SK-N-SH treated with all-trans-retinoic acid at 6 μM for 48 hours (cell line): ENCODE measurements around the gene LRRK1.

Experiments used
- BACH2 ChIP-seq: fragments of 250-450 bp; sonication (Bioruptor Pico); IDR thresholded peaks from 2 replicates; pipeline ENCODE4 v1.9.0; 2021; ENCODE audit warnings: mild to moderate bottlenecking, borderline replicate concordance
- GLIS3 ChIP-seq: fragments of 250-450 bp; sonication (Bioruptor Pico); IDR thresholded peaks from 2 replicates; pipeline ENCODE4 v1.5.0; 2020; ENCODE audit warnings: mild to moderate bottlenecking, moderate library complexity
- RARB ChIP-seq: fragments of 250-450 bp; sonication (Bioruptor Pico); IDR thresholded peaks from 2 replicates; pipeline ENCODE4 v1.8.0; 2021; ENCODE audit warnings: mild to moderate bottlenecking, moderate library complexity
- TOX ChIP-seq: fragments of 250-450 bp; sonication (Bioruptor Pico); IDR thresholded peaks from 2 replicates; pipeline ENCODE4 v1.8.0; 2021; ENCODE audit warnings: mild to moderate bottlenecking, moderate library complexity, borderline replicate concordance
- ZFP30 ChIP-seq: fragments of 450-650 bp; formaldehyde crosslinking; IDR thresholded peaks from 2 replicates; pipeline ENCODE4 v1.5.0; 2022; ENCODE audit warnings: mild to moderate bottlenecking, moderate library complexity
- ZNF70 ChIP-seq: fragments of 450-650 bp; formaldehyde crosslinking; IDR thresholded peaks from 2 replicates; pipeline ENCODE4 v1.5.0; 2020; ENCODE audit warnings: mild to moderate bottlenecking, moderate library complexity
- TF ChIP-seq, protein P1 (sequence below): fragments of 250-450 bp; sonication (Bioruptor Pico); IDR thresholded peaks from 2 replicates; pipeline ENCODE4 v1.5.1; 2021; ENCODE audit warnings: mild to moderate bottlenecking, moderate library complexity
- TF ChIP-seq, protein P2 (sequence below): fragments of 250-450 bp; sonication (Bioruptor Pico); IDR thresholded peaks from 2 replicates; pipeline ENCODE4 v1.8.0; 2020; ENCODE audit warnings: mild to moderate bottlenecking, moderate library complexity, borderline replicate concordance
- TF ChIP-seq, protein P3 (sequence below): fragments of 250-450 bp; sonication (Bioruptor Pico); IDR thresholded peaks from 2 replicates; pipeline ENCODE4 v1.5.1; 2020; ENCODE audit warnings: low read depth, mild to moderate bottlenecking, moderate library complexity

DNA sequence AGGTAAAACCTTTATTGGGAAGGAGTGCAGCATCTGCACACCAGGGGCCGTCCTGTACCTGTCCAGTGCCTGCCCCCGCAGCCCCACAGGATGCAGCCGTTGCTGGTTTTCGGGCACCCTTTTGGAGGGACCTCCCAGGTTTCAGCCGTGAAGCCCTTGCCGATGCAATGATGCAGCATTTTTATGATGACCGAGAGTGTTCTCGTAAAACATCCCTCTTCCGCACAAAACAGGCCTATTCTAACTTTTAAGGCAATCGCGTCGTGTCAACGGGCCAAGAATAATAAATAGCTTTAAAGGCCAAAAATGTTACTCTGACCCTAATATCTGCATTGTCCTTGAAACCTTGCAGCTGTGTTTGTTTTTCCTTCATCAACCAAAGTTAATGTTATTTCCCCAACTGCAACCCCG, 126.1 kb downstream of the LRRK1 start:
- TF ChIP-seq ZNF70 (CRISPR knock-in tag) (no peak), BACH2 (CRISPR knock-in tag) (no peak), ZFP30 (no peak), RARB (no peak), TOX (no peak), GLIS3 (no peak)
- TF ChIP-seq, protein P1, sequence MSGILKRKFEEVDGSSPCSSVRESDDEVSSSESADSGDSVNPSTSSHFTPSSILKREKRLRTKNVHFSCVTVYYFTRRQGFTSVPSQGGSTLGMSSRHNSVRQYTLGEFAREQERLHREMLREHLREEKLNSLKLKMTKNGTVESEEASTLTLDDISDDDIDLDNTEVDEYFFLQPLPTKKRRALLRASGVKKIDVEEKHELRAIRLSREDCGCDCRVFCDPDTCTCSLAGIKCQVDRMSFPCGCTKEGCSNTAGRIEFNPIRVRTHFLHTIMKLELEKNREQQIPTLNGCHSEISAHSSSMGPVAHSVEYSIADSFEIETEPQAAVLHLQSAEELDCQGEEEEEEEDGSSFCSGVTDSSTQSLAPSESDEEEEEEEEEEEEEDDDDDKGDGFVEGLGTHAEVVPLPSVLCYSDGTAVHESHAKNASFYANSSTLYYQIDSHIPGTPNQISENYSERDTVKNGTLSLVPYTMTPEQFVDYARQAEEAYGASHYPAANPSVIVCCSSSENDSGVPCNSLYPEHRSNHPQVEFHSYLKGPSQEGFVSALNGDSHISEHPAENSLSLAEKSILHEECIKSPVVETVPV (CRISPR knock-in tag): no peak
- TF ChIP-seq, protein P2, sequence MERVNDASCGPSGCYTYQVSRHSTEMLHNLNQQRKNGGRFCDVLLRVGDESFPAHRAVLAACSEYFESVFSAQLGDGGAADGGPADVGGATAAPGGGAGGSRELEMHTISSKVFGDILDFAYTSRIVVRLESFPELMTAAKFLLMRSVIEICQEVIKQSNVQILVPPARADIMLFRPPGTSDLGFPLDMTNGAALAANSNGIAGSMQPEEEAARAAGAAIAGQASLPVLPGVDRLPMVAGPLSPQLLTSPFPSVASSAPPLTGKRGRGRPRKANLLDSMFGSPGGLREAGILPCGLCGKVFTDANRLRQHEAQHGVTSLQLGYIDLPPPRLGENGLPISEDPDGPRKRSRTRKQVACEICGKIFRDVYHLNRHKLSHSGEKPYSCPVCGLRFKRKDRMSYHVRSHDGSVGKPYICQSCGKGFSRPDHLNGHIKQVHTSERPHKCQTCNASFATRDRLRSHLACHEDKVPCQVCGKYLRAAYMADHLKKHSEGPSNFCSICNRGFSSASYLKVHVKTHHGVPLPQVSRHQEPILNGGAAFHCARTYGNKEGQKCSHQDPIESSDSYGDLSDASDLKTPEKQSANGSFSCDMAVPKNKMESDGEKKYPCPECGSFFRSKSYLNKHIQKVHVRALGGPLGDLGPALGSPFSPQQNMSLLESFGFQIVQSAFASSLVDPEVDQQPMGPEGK: no peak
- TF ChIP-seq, protein P3, sequence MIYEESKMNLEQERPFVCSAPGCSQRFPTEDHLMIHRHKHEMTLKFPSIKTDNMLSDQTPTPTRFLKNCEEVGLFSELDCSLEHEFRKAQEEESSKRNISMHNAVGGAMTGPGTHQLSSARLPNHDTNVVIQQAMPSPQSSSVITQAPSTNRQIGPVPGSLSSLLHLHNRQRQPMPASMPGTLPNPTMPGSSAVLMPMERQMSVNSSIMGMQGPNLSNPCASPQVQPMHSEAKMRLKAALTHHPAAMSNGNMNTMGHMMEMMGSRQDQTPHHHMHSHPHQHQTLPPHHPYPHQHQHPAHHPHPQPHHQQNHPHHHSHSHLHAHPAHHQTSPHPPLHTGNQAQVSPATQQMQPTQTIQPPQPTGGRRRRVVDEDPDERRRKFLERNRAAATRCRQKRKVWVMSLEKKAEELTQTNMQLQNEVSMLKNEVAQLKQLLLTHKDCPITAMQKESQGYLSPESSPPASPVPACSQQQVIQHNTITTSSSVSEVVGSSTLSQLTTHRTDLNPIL: no peak
